H9 (cell line): ENCODE measurements around the gene QSOX1. TPM values are rescaled to one million over a fixed set of nuclear protein-coding genes. Genes with fewer than 3 reads are reported as not detected.

Experiments used
- DNase-seq: peaks from one replicate; pipeline ENCODE4 v3.0.0-alpha.2; 2017
- H2AFZ ChIP-seq: one replicate; pipeline ENCODE4 v1.6.1; 2013; ENCODE audit warnings: mild to moderate bottlenecking, low read length, control low read depth, moderate library complexity
- H2AK5ac ChIP-seq: 2 replicates; pipeline ENCODE4 v1.6.1; 2013; ENCODE audit warnings: low read length, control low read depth, mixed read lengths; ENCODE audit not compliant: insufficient read length
- H2BK120ac ChIP-seq: one replicate; pipeline ENCODE4 v1.6.1; 2013; ENCODE audit warnings: low read depth, mild to moderate bottlenecking, low read length, control low read depth, inconsistent platforms; ENCODE audit not compliant: poor library complexity, severe bottlenecking
- H2BK12ac ChIP-seq: 2 replicates; pipeline ENCODE4 v1.6.1; 2013; ENCODE audit warnings: low read length, control low read depth, mixed read lengths, low read depth; ENCODE audit not compliant: insufficient read length
- H2BK15ac ChIP-seq: 2 replicates; pipeline ENCODE4 v1.6.1; 2013; ENCODE audit warnings: low read depth, low read length, control low read depth
- H2BK20ac ChIP-seq: one replicate; pipeline ENCODE4 v1.6.1; 2013; ENCODE audit warnings: low read depth, mild to moderate bottlenecking, low read length, control low read depth, inconsistent platforms; ENCODE audit not compliant: poor library complexity, severe bottlenecking
- H2BK5ac ChIP-seq: 2 replicates; pipeline ENCODE4 v1.6.1; 2013; ENCODE audit warnings: low read length, control low read depth, mixed read lengths; ENCODE audit not compliant: insufficient read length
- H3K14ac ChIP-seq: 2 replicates; pipeline ENCODE4 v1.6.1; 2013; ENCODE audit warnings: low read length, control low read depth; ENCODE audit not compliant: insufficient read depth
- H3K18ac ChIP-seq: 2 replicates; pipeline ENCODE4 v1.6.1; 2013; ENCODE audit warnings: low read depth, mild to moderate bottlenecking, mixed read lengths, low read length, control low read depth; ENCODE audit not compliant: insufficient read length
- H3K23ac ChIP-seq: 2 replicates; pipeline ENCODE4 v1.6.1; 2013; ENCODE audit warnings: low read length, control low read depth, mixed read lengths, low read depth; ENCODE audit not compliant: insufficient read length
- H3K23me2 ChIP-seq: 2 replicates; pipeline ENCODE4 v1.6.1; 2013; ENCODE audit warnings: low read depth, mild to moderate bottlenecking, mixed read lengths, low read length, control low read depth; ENCODE audit not compliant: insufficient read length, poor library complexity, severe bottlenecking
- H3K27ac ChIP-seq: 2 replicates; pipeline ENCODE4 v1.5.1; 2013; ENCODE audit warnings: low read length, control low read depth, mixed read lengths, low read depth; ENCODE audit not compliant: insufficient read length
- H3K27me3 ChIP-seq: 2 replicates; pipeline ENCODE4 v1.6.1; 2013; ENCODE audit warnings: low read length, control low read depth, inconsistent platforms; ENCODE audit not compliant: insufficient read depth
- H3K4ac ChIP-seq: 2 replicates; pipeline ENCODE4 v1.6.1; 2013; ENCODE audit warnings: low read depth, mild to moderate bottlenecking, control low read depth, inconsistent platforms, low read length, moderate library complexity
- H3K4me1 ChIP-seq: 2 replicates; pipeline ENCODE4 v1.6.1; 2013; ENCODE audit warnings: low read length, control low read depth, inconsistent platforms; ENCODE audit not compliant: insufficient read depth
- H3K4me2 ChIP-seq: 2 replicates; pipeline ENCODE4 v1.6.1; 2013; ENCODE audit warnings: low read length, control low read depth, mixed read lengths; ENCODE audit not compliant: insufficient read length, insufficient read depth
- H3K56ac ChIP-seq: 2 replicates; pipeline ENCODE4 v1.6.1; 2013; ENCODE audit warnings: low read depth, mild to moderate bottlenecking, mixed read lengths, low read length, control low read depth; ENCODE audit not compliant: insufficient read length
- H3K79me1 ChIP-seq: 2 replicates; pipeline ENCODE4 v1.6.1; 2013; ENCODE audit warnings: low read depth, mild to moderate bottlenecking, moderate library complexity, low read length, control low read depth, inconsistent platforms; ENCODE audit not compliant: insufficient read depth, poor library complexity, severe bottlenecking
- H3K79me2 ChIP-seq: 2 replicates; pipeline ENCODE4 v1.6.1; 2013; ENCODE audit warnings: low read length, control low read depth, inconsistent platforms; ENCODE audit not compliant: insufficient read depth
- H3K9ac ChIP-seq: 2 replicates; pipeline ENCODE4 v1.6.1; 2013; ENCODE audit warnings: low read length, control low read depth, mixed read lengths; ENCODE audit not compliant: insufficient read length; ENCODE audit errors: extremely low read depth
- H3K9me3 ChIP-seq: one replicate; pipeline ENCODE4 v1.6.1; 2013; ENCODE audit warnings: low read depth, low read length, inconsistent platforms; ENCODE audit not compliant: control insufficient read depth
- H3T11ph ChIP-seq: one replicate; pipeline ENCODE4 v1.6.1; 2013; ENCODE audit warnings: mild to moderate bottlenecking, low read length, control low read depth, inconsistent platforms
- H4K20me1 ChIP-seq: one replicate; pipeline ENCODE4 v1.6.1; 2013; ENCODE audit not compliant: control insufficient read depth, insufficient read length, insufficient read depth
- H4K5ac ChIP-seq: 2 replicates; pipeline ENCODE4 v1.6.1; 2013; ENCODE audit warnings: low read depth, mild to moderate bottlenecking, mixed read lengths, low read length, control low read depth; ENCODE audit not compliant: insufficient read length
- H4K8ac ChIP-seq: replicated peaks from 2 replicates; pipeline ENCODE4 v1.6.1; 2013; ENCODE audit warnings: low read length, control low read depth, mixed read lengths, low read depth; ENCODE audit not compliant: insufficient read length
- H4K91ac ChIP-seq: 2 replicates; pipeline ENCODE4 v1.6.1; 2013; ENCODE audit warnings: low read depth, mild to moderate bottlenecking, moderate library complexity, mixed read lengths, low read length, control low read depth; ENCODE audit not compliant: insufficient read length
- H3K27ac Mint-ChIP-seq, 3 experiments: 2 replicates in 2 of 3; 3 replicates in 1 of 3; pipeline ENCODE4 v1.8.0; 2020 to 2021; ENCODE audit warnings: mixed read lengths in 3 of 3, mild to moderate bottlenecking in 1 of 3, moderate library complexity in 1 of 3
- H3K27me3 Mint-ChIP-seq: 2 replicates; pipeline ENCODE4 v1.8.0; 2021; ENCODE audit warnings: low read depth, mild to moderate bottlenecking, moderate library complexity, mixed read lengths
- H3K36me3 Mint-ChIP-seq, 3 experiments: 2 replicates in 2 of 3; 3 replicates in 1 of 3; pipeline ENCODE4 v1.8.0; 2020 to 2021; ENCODE audit warnings: low read depth in 3 of 3, mixed read lengths in 3 of 3; ENCODE audit not compliant: insufficient read depth in 1 of 3
- H3K4me1 Mint-ChIP-seq, 2 experiments: 2 replicates each; pipeline ENCODE4 v1.8.0; 2020; ENCODE audit warnings: mixed read lengths in 2 of 2
- H3K4me3 Mint-ChIP-seq, 2 experiments: 2 replicates in 1 of 2; 3 replicates in 1 of 2; pipeline ENCODE4 v1.8.0; 2020 to 2021; ENCODE audit warnings: mild to moderate bottlenecking in 2 of 2, mixed read lengths in 2 of 2, moderate library complexity in 1 of 2
- H3K9me3 Mint-ChIP-seq, 2 experiments: 2 replicates in 1 of 2; 3 replicates in 1 of 2; pipeline ENCODE4 v1.8.0; 2020; ENCODE audit warnings: mild to moderate bottlenecking in 2 of 2, mixed read lengths in 2 of 2, moderate library complexity in 1 of 2
- CTCF ChIP-seq: fragments of 200-600 bp; sonication (generic); conservative IDR thresholded peaks from 3 replicates; pipeline ENCODE4 v1.8.0; 2021; ENCODE audit warnings: antibody characterized with exemption, mild to moderate bottlenecking
- WGBS: extraction: QIAGEN DNeasy Blood & Tissue Kit; methylation state at CpG from one replicate; pipeline ENCODE4 v1.1.7; 2013; ENCODE audit warnings: missing lambda C conversion rate, low lambda C conversion rate, mixed read lengths; ENCODE audit not compliant: insufficient read length; ENCODE audit errors: extremely low coverage; 5-methylcytosine and 5-hydroxymethylcytosine counted together
- total RNA-seq: library from RNA; stranded (reverse); gene quantifications from 2 replicates; pipeline ENCODE4 v1.2.1, GENCODE V29; 2021

QSOX1 gene
- total RNA-seq, 1 experiment from 2014 or later = 79.2 TPM

GRCh38 chr1:180166436-180166800 lies 11.7 kb downstream of the QSOX1 start:
- Histone ChIP-seq H3K14ac (no peak overlapping the region), H3K79me2 (no peaks in the 10 kb centered on the region), H3K18ac (no peak overlapping the region), H3K9ac (no peak overlapping the region), H2AFZ (no peak overlapping the region), H2BK120ac (no peak overlapping the region), H3K23me2 (no peaks in the 10 kb centered on the region), H2BK15ac (no peak overlapping the region), H2AK5ac (no peak overlapping the region), H3K4me1 (peaks cover 2% of the 10 kb centered on the region), H2BK20ac (no peak overlapping the region), H3K27me3 (no peaks in the 10 kb centered on the region), H3T11ph (no peak overlapping the region), H2BK5ac (no peak overlapping the region), H3K9me3 (no peaks in the 10 kb centered on the region), H3K79me1 (no peaks in the 10 kb centered on the region), H4K8ac (no peak overlapping the region), H2BK12ac (no peak overlapping the region), H3K27ac (no peak overlapping the region), H3K23ac (no peak overlapping the region), H3K4ac (no peak overlapping the region), H3K56ac (no peak overlapping the region), H4K91ac (no peak overlapping the region), H4K5ac (no peak overlapping the region), H4K20me1 (no peaks in the 10 kb centered on the region), H3K4me2 (no peak overlapping the region)
- Mint-ChIP-seq H3K36me3 (peaks cover 5 to 7% (median 7%) of the 10 kb centered on the region in 3 experiments; a peak in 6 of 7 replicates), H3K27ac (peak overlapping the region in 1 of 3 experiments; percentile 31; a peak in 1 of 7 replicates), H3K27me3 (no peaks in the 10 kb centered on the region), H3K4me1 (peaks cover 44 to 47% of the 10 kb centered on the region in 2 experiments), H3K9me3 (no peaks in the 10 kb centered on the region), H3K4me3 (no peak overlapping the region)
- no CpG with 5 or more reads among the region's 5 CpGs for WGBS
- TF ChIP-seq CTCF = no peak
- DNase-seq = no peak
